ENCODE results near the gene L3HYPDH. TPM values are rescaled to one million over a fixed set of nuclear protein-coding genes. Genes with fewer than 3 reads are reported as not detected.

The L3HYPDH gene
- total RNA-seq, 1 experiment from 2014 or later = 25.1 TPM

- no peak overlapping the region for H3K27ac ChIP-seq (ENCODE audit: low read length)
- peaks cover 13% of the 10 kb centered on the region for H3K4me1 ChIP-seq (ENCODE audit: control insufficient read depth, insufficient read depth, low read length)
- CTCF ChIA-PET = no interaction called here
- in situ Hi-C loops (cut with HindIII; ENCODE audit: low pct_unique_long_range_greater_than_20kb, low sequenced_read_pairs) = no loop called here
- no peaks in the 10 kb centered on the region for H3K9me3 ChIP-seq (ENCODE audit: control insufficient read depth, insufficient read depth, low read depth, low read length)
- no peaks in the 10 kb centered on the region for H3K27me3 ChIP-seq (ENCODE audit: control insufficient read depth, insufficient read depth, low read length)
- ATAC-seq (no peak), DNase-seq (ENCODE audit: low read depth, low spot score) (no peak)
- H3K36me3 ChIP-seq (ENCODE audit: control insufficient read depth, insufficient read depth, low read length) = peaks cover 33% of the 10 kb centered on the region
- no peak overlapping the region for H3K4me3 ChIP-seq (ENCODE audit: low read depth in 2 of 2, low read length in 2 of 2)
- intact Hi-C loops (cut with micrococcal nuclease; ENCODE audit: unreplicated experiment) = no loop called here
- TF ChIP-seq POLR2AphosphoS5 (IDR thresholded peaks at IDR 0.05; ENCODE audit: low read depth, low read length) = no peak
- no peak for TF ChIP-seq TCF7L2 (IDR thresholded peaks at IDR 0.05; ENCODE audit: low read depth, low read length)
- TF ChIP-seq CTCF (IDR thresholded peaks at IDR 0.05) = no peak
- TF ChIP-seq SIN3A (IDR thresholded peaks at IDR 0.05; ENCODE audit: borderline replicate concordance, insufficient read depth, low read depth, low read length) = no peak
- no peak for TF ChIP-seq REST (IDR thresholded peaks at IDR 0.05; ENCODE audit: insufficient read depth in 1 of 2, low read depth in 2 of 2, low read length in 1 of 2)
- no TSS peak for BruUV-seq (replicated peaks)
- POLR2A ChIA-PET = no interaction called here
Measured at GRCh38 chr14:59478540-59478939, 5.7 kb downstream of the L3HYPDH start.

GRCh38 chr14:59475709-59476108 lies 8.5 kb downstream of the L3HYPDH start:
- ChIA-PET POLR2A (no interaction called here), CTCF (no interaction called here)
- TF ChIP-seq CTCF (IDR thresholded peaks at IDR 0.05) (no peak), POLR2AphosphoS5 (IDR thresholded peaks at IDR 0.05; ENCODE audit: low read depth, low read length) (no peak), TCF7L2 (IDR thresholded peaks at IDR 0.05; ENCODE audit: low read depth, low read length) (no peak), SIN3A (IDR thresholded peaks at IDR 0.05; ENCODE audit: borderline replicate concordance, insufficient read depth, low read depth, low read length) (no peak), REST (IDR thresholded peaks at IDR 0.05; ENCODE audit: insufficient read depth in 1 of 2, low read depth in 2 of 2, low read length in 1 of 2) (no peak)
- Histone ChIP-seq H3K36me3 (ENCODE audit: control insufficient read depth, insufficient read depth, low read length) (peaks cover 45% of the 10 kb centered on the region), H3K9me3 (ENCODE audit: control insufficient read depth, insufficient read depth, low read depth, low read length) (no peaks in the 10 kb centered on the region), H3K4me1 (ENCODE audit: control insufficient read depth, insufficient read depth, low read length) (peaks cover under 1% of the 10 kb centered on the region; the same call in 1 of the 2 replicates), H3K4me3 (ENCODE audit: low read depth in 2 of 2, low read length in 2 of 2) (no peak overlapping the region), H3K27me3 (ENCODE audit: control insufficient read depth, insufficient read depth, low read length) (no peaks in the 10 kb centered on the region), H3K27ac (ENCODE audit: low read length) (no peak overlapping the region)
- DNase-seq (ENCODE audit: low read depth, low spot score) = no peak
- no peak for ATAC-seq
- intact Hi-C loops (cut with micrococcal nuclease; ENCODE audit: unreplicated experiment) = no loop called here
- in situ Hi-C loops (cut with HindIII; ENCODE audit: low pct_unique_long_range_greater_than_20kb, low sequenced_read_pairs) = no loop called here
- no TSS peak for BruUV-seq (replicated peaks)

All from Panc1 (cell line).